Gastroesophageal sphincter (tissue), 3 donors: Measurements from ENCODE around the gene DNAJB6.

Experiments used
- EP300 ChIP-seq: sonication (generic); formaldehyde crosslinking; IDR thresholded peaks from one replicate; pipeline ENCODE4 v1.6.1; 2017; ENCODE audit warnings: antibody characterized with exemption, mild to moderate bottlenecking
- POLR2AphosphoS5 ChIP-seq: sonication (generic); formaldehyde crosslinking; IDR thresholded peaks from one replicate; pipeline ENCODE4 v1.6.1; 2017; ENCODE audit warnings: antibody characterized with exemption
- TF ChIP-seq, protein P1 (sequence below), 4 experiments: fragments of 200-600 bp in 2 of 4; fragments of 450-650 bp in 2 of 4; sonication (generic) in 1 of 4; IDR thresholded peaks; one replicate each; pipeline ENCODE4 v1.5.1; 2017 to 2019; ENCODE audit warnings: antibody characterized with exemption in 4 of 4, mild to moderate bottlenecking in 2 of 4, moderate library complexity in 2 of 4

DNA sequence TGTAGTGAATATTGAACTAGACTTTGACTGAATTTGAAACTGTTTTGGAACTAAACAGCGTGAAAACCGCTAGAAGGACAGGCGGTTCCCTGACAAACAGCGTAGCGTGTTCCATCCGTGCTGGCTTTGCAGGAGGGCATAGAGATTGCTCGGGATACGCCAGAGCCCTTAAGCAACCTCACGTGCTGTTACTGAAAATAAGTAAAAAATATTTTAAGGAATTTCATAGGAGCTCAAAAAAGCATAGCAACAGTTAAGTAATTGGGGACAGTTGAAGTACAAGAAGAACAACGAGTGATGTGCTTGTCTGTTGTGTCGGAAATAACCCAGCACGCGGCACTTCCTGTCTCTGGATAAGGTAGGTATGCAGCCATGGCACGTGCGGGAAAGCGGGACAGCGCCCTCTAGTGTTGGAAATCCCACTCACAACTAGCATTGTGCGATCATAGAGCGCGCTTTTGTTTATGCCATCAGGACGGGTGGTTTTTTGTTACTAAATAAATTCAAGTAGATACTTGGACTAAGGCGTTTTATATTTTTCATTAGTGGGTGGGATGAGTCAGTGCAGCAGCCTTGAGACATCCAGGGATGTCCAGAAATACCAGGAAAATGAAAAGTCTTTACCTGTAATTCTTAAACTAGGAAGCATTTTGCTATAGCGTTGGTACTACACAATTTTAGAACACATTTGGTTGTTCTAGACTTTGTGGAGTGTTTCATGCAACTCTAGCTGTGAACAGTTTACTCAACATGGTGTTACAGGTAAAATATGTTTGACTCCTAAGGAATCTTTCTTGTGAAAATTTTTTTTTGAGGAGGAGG, 50.4 kb downstream of the DNAJB6 start:
- TF ChIP-seq EP300 (no peak), POLR2AphosphoS5 (peak; percentile 77)
- TF ChIP-seq, protein P1, sequence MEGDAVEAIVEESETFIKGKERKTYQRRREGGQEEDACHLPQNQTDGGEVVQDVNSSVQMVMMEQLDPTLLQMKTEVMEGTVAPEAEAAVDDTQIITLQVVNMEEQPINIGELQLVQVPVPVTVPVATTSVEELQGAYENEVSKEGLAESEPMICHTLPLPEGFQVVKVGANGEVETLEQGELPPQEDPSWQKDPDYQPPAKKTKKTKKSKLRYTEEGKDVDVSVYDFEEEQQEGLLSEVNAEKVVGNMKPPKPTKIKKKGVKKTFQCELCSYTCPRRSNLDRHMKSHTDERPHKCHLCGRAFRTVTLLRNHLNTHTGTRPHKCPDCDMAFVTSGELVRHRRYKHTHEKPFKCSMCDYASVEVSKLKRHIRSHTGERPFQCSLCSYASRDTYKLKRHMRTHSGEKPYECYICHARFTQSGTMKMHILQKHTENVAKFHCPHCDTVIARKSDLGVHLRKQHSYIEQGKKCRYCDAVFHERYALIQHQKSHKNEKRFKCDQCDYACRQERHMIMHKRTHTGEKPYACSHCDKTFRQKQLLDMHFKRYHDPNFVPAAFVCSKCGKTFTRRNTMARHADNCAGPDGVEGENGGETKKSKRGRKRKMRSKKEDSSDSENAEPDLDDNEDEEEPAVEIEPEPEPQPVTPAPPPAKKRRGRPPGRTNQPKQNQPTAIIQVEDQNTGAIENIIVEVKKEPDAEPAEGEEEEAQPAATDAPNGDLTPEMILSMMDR (IDR thresholded peaks at IDR 0.05): peak; percentile 88 to 92 (median 89)
